HG02610 (cell line): Measurements from ENCODE around the gene PTPN2.

Experiments
- ATAC-seq: cut with Tn5 transposase; IDR thresholded peaks from one replicate; pipeline ENCODE4 v1.9.1; 2021; ENCODE audit warnings: mild to moderate bottlenecking, moderate library complexity; ENCODE audit not compliant: unreplicated experiment

PTPN2 gene

DNA sequence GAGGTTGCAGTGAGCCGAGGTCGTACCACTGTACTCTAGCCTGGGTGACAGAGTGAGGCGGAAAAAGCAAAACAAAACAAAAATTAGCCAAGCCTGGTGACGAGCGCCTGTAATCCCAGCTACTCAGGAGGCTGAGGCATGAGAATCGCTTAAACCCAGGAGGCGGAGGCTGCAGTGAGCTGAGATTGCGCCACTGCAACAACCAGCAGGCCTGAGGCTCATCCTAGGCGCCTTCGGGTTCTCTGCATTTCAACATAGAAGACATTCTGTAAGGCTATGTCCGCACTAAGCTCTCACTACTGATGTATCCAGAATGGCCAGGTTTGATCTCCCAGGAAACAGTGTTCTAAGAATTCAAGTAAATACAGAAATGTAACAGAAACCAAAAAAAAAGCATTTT, 23.5 kb downstream of the PTPN2 start:
- ATAC-seq = no peak

- ATAC-seq = no peak
Measured at GRCh38 chr18:12858991-12859390, 25.0 kb downstream of the PTPN2 start.

DNA sequence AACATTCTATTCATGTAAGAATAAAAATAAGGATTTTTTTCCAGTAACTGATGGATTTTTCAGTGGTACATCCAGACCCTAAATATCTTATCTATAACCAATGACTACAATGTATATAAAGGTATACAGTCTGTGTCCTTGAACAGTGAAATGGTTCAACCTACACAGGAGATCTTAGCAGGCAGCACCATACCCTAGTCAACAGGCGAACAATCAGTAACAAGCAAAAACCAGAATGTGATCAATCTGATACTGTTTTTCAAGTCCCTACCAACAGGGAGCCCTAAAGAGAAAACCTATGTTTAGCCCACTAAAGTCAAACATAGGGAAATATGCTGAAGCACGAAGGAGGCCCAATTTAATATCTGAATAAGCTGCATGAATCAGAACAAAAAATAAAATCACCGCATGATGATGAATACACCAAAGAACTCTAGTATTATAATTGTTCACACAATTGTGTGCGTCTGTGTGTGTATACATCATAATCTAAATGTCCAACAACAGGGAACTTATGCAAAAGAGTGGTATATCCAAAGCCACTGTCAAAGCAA, 26.0 kb downstream of the PTPN2 start:
- ATAC-seq = no peak

GRCh38 chr18:12857215-12857905, 26.7 kb downstream of the PTPN2 start:
- ATAC-seq = no peak

- ATAC-seq = no peak
Measured at GRCh38 chr18:12855916-12856315, 28.1 kb downstream of the PTPN2 start.

DNA sequence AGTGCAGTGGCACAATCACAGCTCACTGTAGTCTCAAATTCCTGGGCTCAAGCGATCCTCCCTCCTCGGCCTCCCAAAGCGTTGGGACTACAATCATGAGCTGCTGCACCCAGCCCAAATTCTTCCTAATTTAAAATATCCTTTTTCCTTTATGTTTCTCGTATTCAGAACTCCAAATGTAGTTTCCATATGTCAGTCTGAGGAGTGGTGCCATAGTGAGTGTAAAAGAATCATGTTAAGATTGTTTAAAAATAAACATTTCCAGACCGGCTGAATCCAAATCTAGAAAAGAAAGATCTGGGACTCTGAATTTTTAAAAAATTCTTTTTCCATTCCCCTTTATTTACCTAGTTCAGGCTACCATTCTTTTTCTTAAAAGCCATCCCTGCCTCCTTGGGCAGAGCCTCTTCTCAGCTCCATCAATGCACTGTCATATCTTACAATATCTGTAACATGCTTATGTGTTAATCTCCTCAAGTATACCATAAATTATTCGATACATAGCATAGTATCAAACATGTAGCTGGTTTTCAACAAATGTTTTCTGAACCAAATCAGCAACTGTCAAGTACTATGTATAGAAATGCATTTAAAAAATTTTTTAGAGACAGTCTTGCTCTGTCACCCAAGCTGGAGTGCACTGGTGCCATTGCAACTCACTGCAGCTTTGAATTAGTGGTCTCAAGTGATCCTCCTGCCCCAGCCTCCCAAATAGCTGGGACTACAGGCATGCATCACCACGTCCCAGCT, 31.3 kb downstream of the PTPN2 start:
- no peak for ATAC-seq

- ATAC-seq = no peak
Measured at GRCh38 chr18:12851716-12852115, 32.3 kb downstream of the PTPN2 start.

DNA sequence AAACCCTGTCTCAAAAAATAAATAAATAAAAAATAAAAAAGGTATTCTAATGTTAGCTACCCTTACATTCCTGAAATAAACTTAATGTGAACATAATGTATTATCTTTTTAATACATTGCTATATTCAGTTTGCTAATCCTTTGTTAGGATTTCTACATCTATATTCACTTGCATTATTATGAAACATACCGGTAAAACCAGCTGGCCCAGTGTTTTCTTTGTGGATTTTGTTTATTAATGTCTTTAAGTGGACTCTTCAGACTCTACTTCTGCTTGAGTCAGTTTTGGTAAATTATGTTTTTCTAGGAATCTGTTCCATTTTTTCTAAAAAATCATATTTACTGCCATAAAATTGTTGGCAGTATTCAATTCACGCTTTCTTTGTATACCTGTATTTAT, 34.5 kb downstream of the PTPN2 start:
- no peak for ATAC-seq

- no peak for ATAC-seq
Measured at GRCh38 chr18:12848405-12848804, 35.6 kb downstream of the PTPN2 start.

GRCh38 chr18:12844391-12844790, 39.6 kb downstream of the PTPN2 start:
- ATAC-seq = no peak

GRCh38 chr18:12843420-12844350, 40.4 kb downstream of the PTPN2 start:
- ATAC-seq = no peak

GRCh38 chr18:12842459-12843380, 41.3 kb downstream of the PTPN2 start:
- no peak for ATAC-seq

DNA sequence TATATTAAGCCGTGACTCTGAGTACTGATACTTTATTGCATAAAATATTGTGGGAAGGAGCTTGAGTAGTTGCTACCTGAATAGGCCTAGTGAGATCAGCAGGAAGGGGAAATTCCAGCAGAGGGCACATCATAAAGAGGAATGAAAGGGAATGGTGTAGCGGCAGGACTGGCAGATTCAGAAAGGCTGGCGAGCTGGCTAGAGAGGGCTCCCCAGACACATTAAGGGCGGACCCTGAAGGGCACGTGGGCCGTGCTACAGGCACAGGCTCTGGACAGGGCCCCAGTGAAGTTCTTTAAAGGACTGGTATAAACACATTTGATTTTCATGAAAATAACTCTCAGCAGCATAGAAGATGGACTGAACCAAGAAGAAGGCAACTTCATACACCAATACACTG, 43.0 kb downstream of the PTPN2 start:
- ATAC-seq = no peak

- no peak for ATAC-seq
Measured at GRCh38 chr18:12840382-12840781, 43.7 kb downstream of the PTPN2 start.

DNA sequence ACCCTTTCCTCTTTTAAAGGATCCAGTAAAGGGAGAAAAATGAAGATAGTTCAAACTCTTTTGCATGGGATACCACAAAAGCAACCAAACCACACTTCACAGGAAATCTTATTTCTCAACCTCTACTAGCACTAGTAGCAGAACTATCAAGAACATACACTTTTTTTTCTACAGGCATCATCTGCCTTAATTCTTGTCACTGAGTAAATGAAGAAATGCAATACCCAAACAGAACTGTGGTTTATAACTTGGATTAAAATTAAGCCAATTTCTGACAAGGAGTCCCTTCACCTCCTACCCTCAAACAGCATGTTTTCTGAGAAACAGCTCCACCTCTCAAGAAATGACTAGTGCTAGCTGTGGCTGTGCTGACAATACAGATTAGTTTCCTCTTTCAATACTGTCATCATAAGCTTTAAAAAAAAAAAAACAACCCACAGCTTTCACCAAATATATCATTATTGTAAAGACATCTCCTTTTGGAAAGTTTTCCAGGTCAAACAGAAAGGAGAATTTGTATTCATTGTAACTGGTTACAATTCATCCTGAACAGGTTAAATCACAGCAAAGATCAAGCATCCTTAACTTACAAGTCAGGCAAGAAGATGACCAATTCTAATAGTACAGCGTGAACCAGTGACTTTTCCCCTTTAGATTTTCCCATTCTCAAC, 44.4 kb downstream of the PTPN2 start:
- ATAC-seq = peak; percentile 83

DNA sequence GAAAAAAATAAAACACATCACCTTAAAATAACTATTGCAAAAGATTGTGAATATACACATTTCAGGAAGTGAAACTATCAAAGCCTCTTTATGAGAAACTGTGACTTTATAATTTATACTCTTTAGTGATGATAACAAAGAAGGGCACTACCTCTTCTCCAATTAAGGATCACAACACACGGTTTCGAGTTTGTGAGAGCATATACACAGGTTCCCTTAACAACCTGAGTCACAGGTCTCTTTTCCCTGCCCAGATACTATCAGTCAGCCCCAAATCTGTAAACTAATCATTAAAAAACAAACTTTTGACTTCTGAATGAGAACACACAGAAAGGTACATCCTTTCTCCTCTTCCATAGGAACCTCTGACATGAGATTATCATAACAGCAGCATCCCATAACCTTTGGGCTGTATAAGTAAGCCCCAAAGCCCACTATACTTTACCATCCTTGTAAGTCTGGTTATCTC, 44.9 kb downstream of the PTPN2 start:
- peak; percentile 32 for ATAC-seq

- no peak for ATAC-seq
Measured at GRCh38 chr18:12838178-12838634, 45.8 kb downstream of the PTPN2 start.

DNA sequence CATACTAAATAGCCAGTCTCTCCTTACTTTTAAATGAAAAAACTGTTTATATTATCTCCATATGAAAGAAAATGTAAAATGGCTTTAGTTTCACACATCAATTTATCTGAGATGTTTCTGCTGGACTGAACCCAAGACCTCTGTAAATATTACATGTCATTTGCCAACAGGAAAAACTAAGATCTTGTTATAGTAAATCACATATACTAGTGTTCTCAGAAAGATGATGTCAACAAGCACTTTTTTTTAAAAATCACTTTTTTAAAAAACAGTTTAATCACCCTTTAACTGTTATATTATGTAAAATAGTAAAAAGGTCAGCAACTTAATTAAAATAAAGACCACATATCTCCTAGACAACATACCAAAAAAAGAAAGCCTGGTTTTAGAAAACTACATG, 46.3 kb downstream of the PTPN2 start:
- ATAC-seq = no peak

- no peak for ATAC-seq
Measured at GRCh38 chr18:12836551-12836950, 47.5 kb downstream of the PTPN2 start.
